Parathyroid adenoma (tissue), 2 donors: ENCODE measurements around the gene TAS2R60.

Experiments used
- H2AFZ ChIP-seq: fragments of 300-600 bp; sonication (generic); one replicate; pipeline ENCODE4 v1.7.0; 2017; ENCODE audit warnings: antibody characterized with exemption, mild to moderate bottlenecking
- H3K27ac ChIP-seq: fragments of 300-600 bp; sonication (generic); one replicate; pipeline ENCODE4 v1.7.0; 2017
- H3K27me3 ChIP-seq: fragments of 300-600 bp; sonication (generic); one replicate; pipeline ENCODE4 v1.7.0; 2017; ENCODE audit warnings: low read length; ENCODE audit not compliant: control insufficient read depth, insufficient read depth
- H3K36me3 ChIP-seq: fragments of 300-600 bp; sonication (generic); one replicate; pipeline ENCODE4 v1.7.0; 2017; ENCODE audit warnings: low read length; ENCODE audit not compliant: control insufficient read depth, insufficient read depth
- H3K4me1 ChIP-seq: fragments of 300-600 bp; sonication (generic); one replicate; pipeline ENCODE4 v1.7.0; 2017; ENCODE audit warnings: control low read depth
- H3K4me2 ChIP-seq: fragments of 300-600 bp; sonication (generic); one replicate; pipeline ENCODE4 v1.7.0; 2017; ENCODE audit warnings: low read length
- H3K4me3 ChIP-seq: fragments of 300-600 bp; sonication (generic); one replicate; pipeline ENCODE4 v1.7.0; 2017; ENCODE audit warnings: low read depth, low read length
- H3K79me2 ChIP-seq: fragments of 300-600 bp; sonication (generic); one replicate; pipeline ENCODE4 v1.7.0; 2017; ENCODE audit warnings: control low read depth
- H3K9ac ChIP-seq: fragments of 300-600 bp; sonication (generic); one replicate; pipeline ENCODE4 v1.7.0; 2017; ENCODE audit warnings: mild to moderate bottlenecking
- H3K9me3 ChIP-seq: fragments of 300-600 bp; sonication (generic); one replicate; pipeline ENCODE4 v1.7.0; 2017; ENCODE audit warnings: low read length; ENCODE audit not compliant: control insufficient read depth
- CTCF ChIP-seq: fragments of 300-600 bp; sonication (generic); IDR thresholded peaks from one replicate; pipeline ENCODE4 v1.7.0; 2017; ENCODE audit warnings: antibody characterized with exemption, mild to moderate bottlenecking
- donor health status: primary hyperparathyroidism.

TAS2R60 gene

DNA sequence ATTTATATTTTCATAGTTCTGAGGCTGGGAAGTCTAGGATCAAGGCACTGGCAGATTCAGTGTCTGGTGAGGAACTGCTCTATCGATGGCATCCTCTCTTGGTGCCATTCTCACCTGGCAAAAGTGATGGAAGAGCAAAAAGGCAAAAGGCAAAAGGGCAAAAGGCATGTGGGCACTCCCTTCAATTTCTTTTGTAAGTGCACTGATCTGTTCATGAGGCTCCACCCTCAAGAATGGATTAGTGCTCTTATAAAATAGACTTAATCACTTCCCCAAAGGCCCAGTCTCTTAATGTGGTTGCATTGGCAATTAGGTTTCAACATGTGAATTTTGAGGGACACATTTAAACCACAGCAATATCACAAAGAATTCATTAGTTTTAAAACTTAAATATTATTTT, 16.1 kb downstream of the TAS2R60 start:
- H3K79me2 ChIP-seq = no peaks in the 10 kb centered on the region
- no peaks in the 10 kb centered on the region for H3K36me3 ChIP-seq
- no peak overlapping the region for H3K27ac ChIP-seq
- no peak overlapping the region for H2AFZ ChIP-seq
- no peak overlapping the region for H3K4me2 ChIP-seq
- no peaks in the 10 kb centered on the region for H3K9me3 ChIP-seq
- no peak overlapping the region for H3K9ac ChIP-seq
- H3K4me1 ChIP-seq = peaks cover under 1% of the 10 kb centered on the region
- H3K4me3 ChIP-seq = no peak overlapping the region
- H3K27me3 ChIP-seq = no peaks in the 10 kb centered on the region
- no peak for TF ChIP-seq CTCF

DNA sequence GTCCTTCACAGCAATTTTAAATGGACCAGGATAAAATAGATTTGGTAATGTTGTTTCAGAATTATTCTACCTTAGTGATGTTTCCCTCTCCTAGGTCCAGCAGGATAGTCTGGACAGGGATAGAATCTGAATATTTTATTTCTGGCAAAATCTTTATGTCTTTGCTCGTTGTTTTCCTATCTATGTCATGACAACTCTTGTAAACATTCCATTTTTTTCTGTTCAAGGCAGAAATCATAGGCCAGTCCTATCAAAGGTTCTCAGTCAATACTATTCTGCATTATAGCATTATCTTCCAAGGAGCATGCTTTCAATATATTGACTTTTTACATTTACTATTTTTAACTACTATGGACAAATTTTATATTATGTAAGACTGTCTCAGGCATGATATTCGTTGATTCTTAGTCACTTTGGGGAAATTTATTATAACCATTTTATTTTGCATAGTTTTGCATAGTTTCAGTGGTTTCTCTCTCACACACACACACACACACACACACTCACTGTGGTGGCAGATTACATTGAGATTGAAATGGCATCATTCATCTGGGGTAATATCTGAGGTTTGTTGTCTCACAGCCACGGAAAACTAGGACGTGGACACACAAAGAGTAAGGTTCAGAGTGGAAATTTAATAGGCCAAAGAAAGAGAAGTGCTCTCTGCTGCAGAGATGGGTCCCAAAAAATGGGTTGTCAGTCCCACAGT, 17.2 kb downstream of the TAS2R60 start:
- no peaks in the 10 kb centered on the region for H3K4me1 ChIP-seq
- no peaks in the 10 kb centered on the region for H3K27me3 ChIP-seq
- no peak for TF ChIP-seq CTCF
- no peaks in the 10 kb centered on the region for H3K36me3 ChIP-seq
- no peaks in the 10 kb centered on the region for H3K9me3 ChIP-seq
- no peak overlapping the region for H3K4me2 ChIP-seq
- no peak overlapping the region for H3K9ac ChIP-seq
- H3K27ac ChIP-seq = no peak overlapping the region
- no peak overlapping the region for H3K4me3 ChIP-seq
- no peaks in the 10 kb centered on the region for H3K79me2 ChIP-seq
- no peak overlapping the region for H2AFZ ChIP-seq

GRCh38 chr7:143462045-143462444, 18.8 kb downstream of the TAS2R60 start:
- Histone ChIP-seq H3K4me1 (peaks cover 4% of the 10 kb centered on the region), H3K9ac (no peak overlapping the region), H3K4me2 (no peak overlapping the region), H3K27ac (no peak overlapping the region), H2AFZ (no peak overlapping the region), H3K9me3 (no peaks in the 10 kb centered on the region), H3K4me3 (no peak overlapping the region), H3K36me3 (no peaks in the 10 kb centered on the region), H3K79me2 (no peaks in the 10 kb centered on the region), H3K27me3 (no peaks in the 10 kb centered on the region)
- TF ChIP-seq CTCF = no peak

DNA sequence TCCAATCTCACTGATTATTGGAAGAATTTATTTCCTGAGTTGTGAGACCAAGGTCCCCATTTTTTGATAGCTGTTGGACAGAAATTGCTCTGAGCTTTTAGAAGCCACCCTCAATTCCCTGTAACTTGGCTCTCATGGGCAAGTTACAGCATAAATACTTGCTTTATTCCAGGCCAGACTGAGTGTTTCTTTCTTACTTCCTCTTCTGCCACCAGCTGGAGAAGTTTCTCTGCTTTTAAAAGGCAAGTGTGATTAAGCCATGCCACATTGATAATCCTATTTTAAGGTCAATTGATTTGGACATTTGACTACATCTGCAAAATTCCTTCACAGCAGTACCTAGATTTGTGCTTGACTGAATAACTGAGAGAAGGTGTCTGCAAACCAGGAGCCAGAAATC, 20.3 kb downstream of the TAS2R60 start:
- H3K9me3 ChIP-seq = no peaks in the 10 kb centered on the region
- no peak overlapping the region for H2AFZ ChIP-seq
- no peaks in the 10 kb centered on the region for H3K27me3 ChIP-seq

More for the DNA sequence above, 20.3 kb downstream of the TAS2R60 start:
- H3K4me1 ChIP-seq = peaks cover 17% of the 10 kb centered on the region
- no peak overlapping the region for H3K27ac ChIP-seq
- H3K4me3 ChIP-seq = no peak overlapping the region
- no peaks in the 10 kb centered on the region for H3K79me2 ChIP-seq
- no peak for TF ChIP-seq CTCF
- no peaks in the 10 kb centered on the region for H3K36me3 ChIP-seq
- H3K4me2 ChIP-seq = no peak overlapping the region
- no peak overlapping the region for H3K9ac ChIP-seq
